ENCODE measurements around the gene COMMD2.

The COMMD2 gene

DNA sequence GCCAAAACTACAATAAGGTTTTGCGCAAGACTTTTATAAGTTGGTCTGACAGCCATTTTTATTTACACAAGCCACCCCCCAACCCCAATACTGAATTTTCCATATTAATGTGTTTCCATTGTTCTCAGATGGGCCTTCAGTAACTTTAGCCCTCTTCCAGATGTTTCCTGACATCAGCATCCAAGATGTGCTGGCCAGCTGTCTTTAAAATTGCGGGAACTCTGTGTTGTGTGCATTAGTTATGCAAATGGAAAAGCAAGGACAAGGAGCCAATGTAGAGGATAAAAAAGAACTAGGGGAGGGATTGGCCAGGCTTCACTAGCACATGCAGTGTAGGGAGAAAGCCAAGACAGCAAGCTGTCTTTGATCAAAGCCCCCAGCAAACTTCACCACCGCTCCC is 45.4 kb downstream of the COMMD2 start:
- Histone ChIP-seq H3K27me3 (ENCODE audit: insufficient read depth, low read length) (no peaks in the 10 kb centered on the region), H3K18ac (ENCODE audit: low read length) (no peak overlapping the region), H4K8ac (ENCODE audit: low read depth, low read length) (no peak overlapping the region), H4K12ac (ENCODE audit: low read depth, low read length) (no peak overlapping the region), H3K4ac (ENCODE audit: low read depth, low read length) (no peak overlapping the region), H3K4me2 (ENCODE audit: low read length) (no peak overlapping the region), H3K14ac (ENCODE audit: low read length) (no peak overlapping the region), H2AK5ac (ENCODE audit: low read length) (no peak overlapping the region), H3K4me3 (ENCODE audit: low read depth, low read length) (no peak overlapping the region), H3K79me1 (ENCODE audit: low read length) (no peaks in the 10 kb centered on the region), H2BK12ac (ENCODE audit: low read length) (no peak overlapping the region), H3K23ac (ENCODE audit: low read length) (no peak overlapping the region), H2BK5ac (ENCODE audit: low read depth, low read length, poor library complexity) (no peak overlapping the region), H3K9me3 (ENCODE audit: insufficient read depth, low read depth, low read length) (no peaks in the 10 kb centered on the region), H3K79me2 (ENCODE audit: control insufficient read depth, insufficient read depth, low read length, poor library complexity) (no peaks in the 10 kb centered on the region), H3K36me3 (ENCODE audit: control insufficient read depth in 1 of 2, insufficient read depth in 2 of 2, low read length in 2 of 2) (no peaks in the 10 kb centered on the region), H3K4me1 (ENCODE audit: control insufficient read depth in 1 of 2, insufficient read depth in 2 of 2, low read length in 2 of 2) (no peaks in the 10 kb centered on the region), H3K27ac (ENCODE audit: low read depth, low read length) (no peak overlapping the region), H2AFZ (ENCODE audit: insufficient read depth, low read length, poor library complexity) (no peak overlapping the region), H4K91ac (ENCODE audit: low read depth, low read length) (no peak overlapping the region), H2BK120ac (ENCODE audit: insufficient read depth, low read length, poor library complexity) (no peak overlapping the region), H3K9ac (ENCODE audit: low read length) (no peak overlapping the region)
- no peak for DNase-seq
- no CpG with 5 or more reads among the region's 3 CpGs for WGBS (ENCODE audit: extremely low coverage, insufficient coverage, insufficient read length)

DNA sequence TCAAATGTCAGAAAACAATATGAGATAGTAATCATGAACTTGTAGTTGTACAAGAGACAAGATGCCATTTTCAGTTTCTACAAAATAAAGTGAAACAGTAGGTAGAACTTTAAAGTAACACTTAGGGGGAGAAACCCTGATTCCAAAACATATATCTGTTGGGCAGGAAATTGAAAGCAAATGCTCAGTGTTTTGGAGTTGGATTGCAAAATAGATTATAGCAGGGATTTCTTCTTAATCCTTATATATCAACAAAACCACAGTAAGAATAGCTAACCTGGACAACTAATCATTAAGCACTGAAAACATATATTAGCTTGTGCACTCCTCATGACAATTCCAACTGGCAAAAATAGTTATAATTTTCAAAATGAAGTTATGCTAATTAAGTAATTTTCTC is 46.9 kb downstream of the COMMD2 start:
- Histone ChIP-seq H3K9ac (ENCODE audit: low read length) (no peak overlapping the region), H3K23ac (ENCODE audit: low read length) (no peak overlapping the region), H2BK12ac (ENCODE audit: low read length) (no peak overlapping the region), H3K9me3 (ENCODE audit: insufficient read depth, low read depth, low read length) (no peaks in the 10 kb centered on the region), H2BK120ac (ENCODE audit: insufficient read depth, low read length, poor library complexity) (no peak overlapping the region), H3K79me2 (ENCODE audit: control insufficient read depth, insufficient read depth, low read length, poor library complexity) (no peaks in the 10 kb centered on the region), H4K8ac (ENCODE audit: low read depth, low read length) (no peak overlapping the region), H3K27me3 (ENCODE audit: insufficient read depth, low read length) (no peaks in the 10 kb centered on the region), H3K4me3 (ENCODE audit: low read depth, low read length) (no peak overlapping the region), H3K14ac (ENCODE audit: low read length) (no peak overlapping the region), H3K4ac (ENCODE audit: low read depth, low read length) (no peak overlapping the region), H2AK5ac (ENCODE audit: low read length) (no peak overlapping the region), H2AFZ (ENCODE audit: insufficient read depth, low read length, poor library complexity) (no peak overlapping the region), H3K4me1 (ENCODE audit: control insufficient read depth in 1 of 2, insufficient read depth in 2 of 2, low read length in 2 of 2) (no peaks in the 10 kb centered on the region), H3K4me2 (ENCODE audit: low read length) (no peak overlapping the region), H3K79me1 (ENCODE audit: low read length) (no peaks in the 10 kb centered on the region), H3K36me3 (ENCODE audit: control insufficient read depth in 1 of 2, insufficient read depth in 2 of 2, low read length in 2 of 2) (no peaks in the 10 kb centered on the region), H3K27ac (ENCODE audit: low read depth, low read length) (no peak overlapping the region), H2BK5ac (ENCODE audit: low read depth, low read length, poor library complexity) (no peak overlapping the region), H4K91ac (ENCODE audit: low read depth, low read length) (no peak overlapping the region), H4K12ac (ENCODE audit: low read depth, low read length) (no peak overlapping the region), H3K18ac (ENCODE audit: low read length) (no peak overlapping the region)
- DNase-seq: no peak

DNA sequence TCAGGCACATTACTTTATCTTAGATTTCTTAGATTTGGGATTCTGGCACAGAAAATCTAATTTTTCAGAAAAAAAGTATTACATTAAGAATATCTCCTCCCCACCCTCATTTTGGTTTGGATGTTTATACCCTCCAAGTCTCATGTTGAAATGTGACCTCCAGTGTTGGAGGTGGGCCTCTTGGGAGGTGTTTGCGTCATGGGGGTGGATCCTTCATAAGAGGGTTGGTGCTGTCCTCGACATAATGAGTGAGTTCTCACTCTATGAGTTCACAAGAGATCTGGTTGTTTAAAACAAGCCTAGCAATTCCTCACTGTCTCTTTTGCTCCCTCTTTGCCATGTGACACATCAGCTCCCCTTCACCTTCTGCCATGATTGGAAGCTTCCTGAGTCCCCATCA is 48.8 kb downstream of the COMMD2 start:
- no peak overlapping the region for H3K9ac ChIP-seq (ENCODE audit: low read length)
- no peak overlapping the region for H4K91ac ChIP-seq (ENCODE audit: low read depth, low read length)
- no peak overlapping the region for H3K23ac ChIP-seq (ENCODE audit: low read length)
- H4K8ac ChIP-seq (ENCODE audit: low read depth, low read length): no peak overlapping the region
- no peak overlapping the region for H4K12ac ChIP-seq (ENCODE audit: low read depth, low read length)
- H2BK5ac ChIP-seq (ENCODE audit: low read depth, low read length, poor library complexity): no peak overlapping the region
- H2BK12ac ChIP-seq (ENCODE audit: low read length): no peak overlapping the region
- H3K4me3 ChIP-seq (ENCODE audit: low read depth, low read length): no peak overlapping the region
- H3K18ac ChIP-seq (ENCODE audit: low read length): no peak overlapping the region
- no peaks in the 10 kb centered on the region for H3K79me2 ChIP-seq (ENCODE audit: control insufficient read depth, insufficient read depth, low read length, poor library complexity)
- H3K79me1 ChIP-seq (ENCODE audit: low read length): no peaks in the 10 kb centered on the region
- no peak overlapping the region for H2AFZ ChIP-seq (ENCODE audit: insufficient read depth, low read length, poor library complexity)
- H3K4ac ChIP-seq (ENCODE audit: low read depth, low read length): peak overlapping the region; percentile 32
- no peak overlapping the region for H3K27ac ChIP-seq (ENCODE audit: low read depth, low read length)
- H3K9me3 ChIP-seq (ENCODE audit: insufficient read depth, low read depth, low read length): peaks cover 3% of the 10 kb centered on the region
- no peak overlapping the region for H2BK120ac ChIP-seq (ENCODE audit: insufficient read depth, low read length, poor library complexity)
- no peak overlapping the region for H2AK5ac ChIP-seq (ENCODE audit: low read length)
- H3K27me3 ChIP-seq (ENCODE audit: insufficient read depth, low read length): no peaks in the 10 kb centered on the region
- no CpG with 5 or more reads among the region's 2 CpGs for WGBS (ENCODE audit: extremely low coverage, insufficient coverage, insufficient read length)
- H3K14ac ChIP-seq (ENCODE audit: low read length): no peak overlapping the region
- H3K4me2 ChIP-seq (ENCODE audit: low read length): no peak overlapping the region
- no peaks in the 10 kb centered on the region for H3K4me1 ChIP-seq (ENCODE audit: control insufficient read depth in 1 of 2, insufficient read depth in 2 of 2, low read length in 2 of 2)
- no peak for DNase-seq
- no peaks in the 10 kb centered on the region for H3K36me3 ChIP-seq (ENCODE audit: control insufficient read depth in 1 of 2, insufficient read depth in 2 of 2, low read length in 2 of 2)

DNA sequence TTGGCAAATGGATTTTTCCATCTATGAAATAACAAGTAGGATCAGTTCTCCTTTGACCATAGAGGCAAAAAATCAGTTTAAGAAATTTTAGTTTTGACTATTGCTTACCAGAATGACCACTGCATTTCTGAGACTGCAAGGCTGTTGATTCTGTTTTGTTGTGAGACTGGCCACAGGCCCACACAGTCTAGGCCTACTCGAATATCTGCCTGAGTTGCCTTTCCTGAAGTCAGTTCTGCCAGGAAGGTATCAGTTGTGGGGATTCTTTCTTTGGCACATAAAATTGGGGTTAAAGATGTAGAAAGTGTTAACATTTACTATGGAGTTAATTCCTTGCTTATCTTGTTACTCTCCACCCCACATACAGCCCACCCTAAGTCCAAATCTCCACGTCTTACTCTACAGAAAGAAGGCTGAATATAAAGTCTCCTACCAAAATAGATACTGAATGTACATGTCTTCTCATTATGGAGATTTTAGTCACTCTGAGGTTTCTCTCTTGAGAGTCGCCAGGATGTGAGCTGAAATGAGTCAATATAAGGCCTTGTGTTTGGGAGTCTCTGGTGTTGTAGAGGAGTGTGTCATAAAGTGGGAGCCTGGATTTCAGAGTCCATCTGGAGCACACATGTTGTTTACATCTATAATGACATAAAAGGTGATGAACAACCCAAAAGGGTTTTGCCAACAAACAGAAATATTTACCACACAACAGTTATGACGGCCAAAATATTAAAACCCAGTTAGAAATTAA is 49.4 kb downstream of the COMMD2 start:
- WGBS (ENCODE audit: extremely low coverage, insufficient coverage, insufficient read length): no CpG with 5 or more reads among the region's 4 CpGs
- no peak overlapping the region for H2BK12ac ChIP-seq (ENCODE audit: low read length)
- H3K9me3 ChIP-seq (ENCODE audit: insufficient read depth, low read depth, low read length): peaks cover 7% of the 10 kb centered on the region

More for the DNA sequence above, 49.4 kb downstream of the COMMD2 start:
- no peak overlapping the region for H3K9ac ChIP-seq (ENCODE audit: low read length)
- no peak overlapping the region for H3K4me3 ChIP-seq (ENCODE audit: low read depth, low read length)
- no peak overlapping the region for H2BK120ac ChIP-seq (ENCODE audit: insufficient read depth, low read length, poor library complexity)
- H3K23ac ChIP-seq (ENCODE audit: low read length): no peak overlapping the region
- H3K18ac ChIP-seq (ENCODE audit: low read length): no peak overlapping the region
- no peak overlapping the region for H3K4me2 ChIP-seq (ENCODE audit: low read length)
- H2BK5ac ChIP-seq (ENCODE audit: low read depth, low read length, poor library complexity): no peak overlapping the region
- H3K4me1 ChIP-seq (ENCODE audit: control insufficient read depth in 1 of 2, insufficient read depth in 2 of 2, low read length in 2 of 2): no peaks in the 10 kb centered on the region
- no peak overlapping the region for H4K12ac ChIP-seq (ENCODE audit: low read depth, low read length)
- H3K27me3 ChIP-seq (ENCODE audit: insufficient read depth, low read length): no peaks in the 10 kb centered on the region
- H4K8ac ChIP-seq (ENCODE audit: low read depth, low read length): no peak overlapping the region
- no peak overlapping the region for H4K91ac ChIP-seq (ENCODE audit: low read depth, low read length)
- DNase-seq: no peak
- no peak overlapping the region for H2AFZ ChIP-seq (ENCODE audit: insufficient read depth, low read length, poor library complexity)
- no peaks in the 10 kb centered on the region for H3K79me1 ChIP-seq (ENCODE audit: low read length)
- no peaks in the 10 kb centered on the region for H3K36me3 ChIP-seq (ENCODE audit: control insufficient read depth in 1 of 2, insufficient read depth in 2 of 2, low read length in 2 of 2)
- H3K4ac ChIP-seq (ENCODE audit: low read depth, low read length): no peak overlapping the region
- no peaks in the 10 kb centered on the region for H3K79me2 ChIP-seq (ENCODE audit: control insufficient read depth, insufficient read depth, low read length, poor library complexity)
- no peak overlapping the region for H3K14ac ChIP-seq (ENCODE audit: low read length)
- H2AK5ac ChIP-seq (ENCODE audit: low read length): no peak overlapping the region
- no peak overlapping the region for H3K27ac ChIP-seq (ENCODE audit: low read depth, low read length)
